BJ (cell line): ENCODE data around the gene TBC1D3E. TPM values are rescaled to one million over a fixed set of nuclear protein-coding genes. Genes with fewer than 3 reads are reported as not detected.
"Not testable (repeated sequence)": the region's sequence is repeated elsewhere in the genome, so short reads cannot be mapped to it uniquely, and the experiment has no call there.

Source experiments
- CTCF ChIA-PET: fragments of 350-600 bp; formaldehyde crosslinking; extraction: SDS; loops from one replicate; lab custom pipeline; 2021; ENCODE audit warnings: antibody characterized with exemption, inconsistent platforms; lab: Yijun Ruan, JAX
- POLR2A ChIA-PET: fragments of 300-600 bp; sonication (Branson Sonifier 250); formaldehyde crosslinking; extraction: SDS; loops from one replicate; lab custom pipeline; 2021; ENCODE audit warnings: antibody characterized with exemption; lab: Charles Lee
- DNase-seq: peaks from one replicate; pipeline ENCODE4 v3.0.0-alpha.2; 2011; ENCODE audit warnings: low read depth
- H3K27me3 ChIP-seq: 2 replicates; pipeline ENCODE4 v1.6.0; 2011; ENCODE audit warnings: low read length; ENCODE audit not compliant: control insufficient read depth, insufficient read depth
- H3K36me3 ChIP-seq: 2 replicates; pipeline ENCODE4 v1.5.1; 2011; ENCODE audit warnings: low read length; ENCODE audit not compliant: control insufficient read depth, insufficient read depth
- H3K4me3 ChIP-seq: 2 replicates; pipeline ENCODE4 v1.5.1; 2011; ENCODE audit warnings: low read depth, mild to moderate bottlenecking, control low read depth, low read length
- polyA minus RNA-seq: library from RNA; depleted of rRNA, polyadenylated mRNA; stranded (reverse); fragments of >200 nt; gene quantifications from 2 replicates; pipeline ENCODE4 v1.2.3, GENCODE V29; 2011; rRNA and poly(A)+ RNA removed
- polyA plus RNA-seq: library from polyadenylated mRNA; depleted of rRNA; stranded (reverse); fragments of >200 nt; gene quantifications from 2 replicates; pipeline ENCODE4 v1.2.3, GENCODE V29; 2011; rRNA removed
- small RNA-seq: library from RNA; depleted of rRNA; stranded (forward); fragments of <200 nt; gene quantifications from one replicate; pipeline ENCODE3, GENCODE V24; 2012; ENCODE audit warnings: low replicate concordance, low read depth; ENCODE audit not compliant: insufficient read length

The TBC1D3E gene
- polyA plus RNA-seq (not detected in 2 replicates), polyA minus RNA-seq (not detected in 2 replicates)

DNA sequence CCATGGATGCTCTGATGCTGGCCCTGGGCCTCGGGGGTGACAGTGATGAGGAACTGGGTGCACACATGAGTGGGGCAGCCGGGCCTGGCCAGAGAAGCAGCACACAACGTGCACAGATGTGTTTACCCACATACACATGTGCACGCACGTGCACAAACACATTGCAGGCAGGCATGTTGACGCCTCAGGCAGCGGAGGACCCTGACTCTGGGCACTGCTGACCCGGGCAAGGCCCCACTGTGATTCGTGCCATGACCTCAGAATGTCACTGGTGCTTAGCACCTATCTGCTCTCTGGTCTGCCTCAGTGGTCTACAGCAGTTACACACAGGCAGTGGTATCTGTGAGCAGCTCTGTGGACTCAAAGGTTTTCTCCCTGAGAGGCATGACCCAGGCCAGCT, at the start of gene TBC1D3E:
TSS of gene TBC1D3E (plus strand) at position 301 of the 400 bp plus-strand sequence. CDS start 1,545 bp downstream, outside the sequence.
- POLR2A ChIA-PET, H3K36me3 ChIP-seq, H3K4me3 ChIP-seq, CTCF ChIA-PET, H3K27me3 ChIP-seq, DNase-seq: not testable (repeated sequence)

DNA sequence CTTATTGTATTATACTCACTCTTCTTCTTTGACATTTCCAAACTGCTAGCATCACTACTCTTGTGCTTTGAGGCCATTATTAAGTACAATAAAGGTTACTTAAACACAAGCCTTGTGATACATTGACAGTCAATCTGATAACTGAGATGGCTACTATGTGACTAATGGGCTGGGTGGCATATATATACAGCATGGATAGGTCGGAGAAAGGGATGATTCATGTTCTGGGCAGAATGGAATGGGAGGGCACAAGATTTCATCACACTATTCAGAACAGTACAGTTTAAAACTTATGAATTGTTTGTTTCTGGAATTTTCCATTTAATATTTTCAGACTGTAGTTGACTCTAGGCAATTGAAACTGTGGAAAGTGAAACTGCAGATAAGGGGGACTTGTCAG, 40.4 kb upstream of the TBC1D3E start:
- POLR2A ChIA-PET, H3K27me3 ChIP-seq, DNase-seq, H3K4me3 ChIP-seq, CTCF ChIA-PET, H3K36me3 ChIP-seq: not testable (repeated sequence)

DNA sequence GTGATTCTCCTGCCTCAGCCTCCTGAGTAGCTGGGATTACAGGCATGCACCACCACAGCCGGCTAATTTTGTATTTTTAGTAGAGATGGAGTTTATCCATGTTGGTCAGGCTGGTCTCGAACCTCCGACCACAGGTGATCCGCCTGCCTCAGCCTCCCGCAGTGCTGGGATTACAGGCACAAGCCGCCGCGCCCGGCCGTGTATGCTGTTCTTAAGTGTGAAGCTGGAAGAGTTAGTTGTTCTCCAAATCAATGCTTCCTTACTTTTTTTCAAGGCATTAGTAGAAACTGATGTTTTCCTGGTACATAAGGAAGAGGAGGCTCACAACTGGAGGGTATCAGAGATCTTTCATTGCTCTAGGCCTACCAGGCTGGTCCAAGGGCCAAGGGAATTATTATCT, 39.6 kb upstream of the TBC1D3E start:
- POLR2A ChIA-PET, CTCF ChIA-PET, DNase-seq, H3K36me3 ChIP-seq, H3K4me3 ChIP-seq, H3K27me3 ChIP-seq: not testable (repeated sequence)

DNA sequence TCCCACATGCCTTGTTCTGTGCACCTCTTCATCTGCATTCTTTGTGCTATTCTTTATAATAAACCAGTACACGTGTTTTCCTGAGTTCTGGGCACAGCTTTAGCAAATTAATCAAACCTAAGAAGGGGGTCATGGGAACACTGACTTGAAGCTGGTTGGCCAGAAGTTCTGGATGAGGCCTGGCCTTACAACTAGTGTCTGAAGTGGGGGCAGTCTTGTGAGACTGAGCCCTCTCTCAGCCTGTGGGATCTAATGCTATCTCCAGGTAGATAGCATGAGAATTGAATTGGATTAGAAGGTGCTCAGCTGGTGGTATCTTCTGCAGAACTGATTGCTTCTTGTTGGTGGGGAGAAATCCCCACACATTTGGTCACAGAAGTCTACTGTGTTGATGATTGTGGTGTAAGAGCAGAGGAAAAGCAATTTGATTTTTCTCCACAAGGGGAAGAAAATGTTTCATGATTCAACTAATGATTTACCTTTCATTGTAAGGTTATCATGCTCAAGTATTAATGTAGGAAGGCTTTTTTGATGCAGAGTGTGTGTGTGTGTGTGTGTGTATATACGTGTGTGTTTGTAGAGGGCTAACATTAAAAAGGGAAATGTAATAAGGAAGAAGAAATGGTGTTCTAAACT, 33.6 kb upstream of the TBC1D3E start:
- H3K27me3 ChIP-seq, H3K36me3 ChIP-seq, H3K4me3 ChIP-seq, CTCF ChIA-PET, POLR2A ChIA-PET, DNase-seq: not testable (repeated sequence)

DNA sequence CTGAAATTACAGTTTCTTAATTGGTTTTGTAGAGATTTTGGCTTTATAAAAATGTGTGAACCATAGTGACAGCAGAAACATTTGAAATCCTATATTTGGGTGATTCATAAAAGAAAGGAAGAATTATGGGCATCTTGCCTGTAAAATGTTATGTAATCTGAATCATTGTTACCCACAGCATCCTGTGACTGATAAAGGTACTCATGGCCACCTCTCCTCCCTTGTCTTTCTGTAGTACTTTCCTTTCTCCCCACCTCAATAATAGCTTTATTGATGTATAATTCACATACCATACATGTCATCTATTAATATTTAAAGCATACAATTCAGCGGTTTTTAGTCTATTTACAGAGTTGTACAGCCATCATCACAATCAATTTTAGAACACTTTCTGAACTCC, 28.5 kb upstream of the TBC1D3E start:
- POLR2A ChIA-PET, H3K36me3 ChIP-seq, DNase-seq, CTCF ChIA-PET, H3K27me3 ChIP-seq, H3K4me3 ChIP-seq: not testable (repeated sequence)

DNA sequence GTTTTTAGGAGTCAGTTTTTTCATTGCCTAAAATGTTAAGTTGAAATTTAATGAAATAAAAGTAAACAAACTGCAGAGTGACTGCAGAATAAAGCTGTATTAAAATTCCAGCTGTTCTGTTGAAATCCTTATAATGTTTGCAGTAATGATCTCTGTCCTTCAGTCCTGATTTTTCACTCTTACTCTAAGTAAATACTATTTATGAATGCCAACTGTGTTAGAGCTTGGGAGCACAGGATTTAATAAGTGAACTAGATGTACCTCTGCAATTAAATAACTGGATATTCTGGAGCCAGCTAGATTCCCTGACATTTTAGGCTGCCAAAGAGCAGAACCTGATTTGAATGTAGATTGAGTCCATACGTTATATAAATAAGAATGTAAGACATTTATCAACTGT, 7.9 kb upstream of the TBC1D3E start:
- DNase-seq, H3K36me3 ChIP-seq, H3K27me3 ChIP-seq, CTCF ChIA-PET, POLR2A ChIA-PET, H3K4me3 ChIP-seq: not testable (repeated sequence)

DNA sequence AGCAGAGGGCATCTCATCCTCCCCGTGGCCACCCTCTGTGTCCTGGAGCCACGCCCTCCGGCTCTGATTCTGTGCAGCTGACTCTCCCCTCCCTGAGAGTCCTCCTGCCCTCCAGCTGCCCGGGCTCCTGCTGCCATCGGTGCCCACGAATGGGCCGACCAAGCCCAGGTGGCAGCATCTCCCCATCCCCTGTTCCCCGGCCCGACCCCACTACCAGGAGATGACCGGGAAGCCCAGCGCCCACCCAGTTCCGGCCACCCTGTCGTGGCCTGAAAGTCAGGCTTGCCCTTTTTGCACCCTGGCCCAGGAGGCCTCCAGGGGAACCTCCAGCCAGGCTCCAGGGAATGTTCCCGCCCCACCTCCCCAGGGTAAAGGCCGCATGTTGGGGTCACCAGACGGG, 7.1 kb downstream of the TBC1D3E start:
- CTCF ChIA-PET, POLR2A ChIA-PET, DNase-seq, H3K36me3 ChIP-seq, H3K27me3 ChIP-seq, H3K4me3 ChIP-seq: not testable (repeated sequence)

Small RNA genes lying within 50 kb of the gene (small RNA-seq; reads per million reads assigned to genes)
- gene RF00019 (not detected), gene RNA5SP526 (not detected)

Other genes with a start within 250 kb of the TBC1D3E start
- gene TBC1D3K, start 203.5 kb upstream of the TBC1D3E start, polyA plus RNA-seq = not detected in 2 replicates
- 9.4 and 12.4 TPM in 2 replicates for gene TBC1D3L, start 138.9 kb upstream of the TBC1D3E start, polyA plus RNA-seq
- gene TBC1D3D, start 124.0 kb upstream of the TBC1D3E start, polyA plus RNA-seq = 1.3 and 2.0 TPM in 2 replicates
- not detected in 2 replicates for gene TBC1D3C, start 59.3 kb upstream of the TBC1D3E start, polyA plus RNA-seq
- not detected in 2 replicates for gene TBC1D3, start 64.6 kb downstream of the TBC1D3E start, polyA plus RNA-seq
- gene MRPL45, start 169.2 kb downstream of the TBC1D3E start, polyA plus RNA-seq = 58.9 and 76.4 TPM in 2 replicates
- gene GPR179, start 216.0 kb downstream of the TBC1D3E start, polyA plus RNA-seq = 0.01 TPM in 1 of 2 replicates, not detected in the other
- gene SOCS7, start 223.9 kb downstream of the TBC1D3E start, polyA plus RNA-seq = 7.4 and 9.2 TPM in 2 replicates